ENCODE data around the gene RAD51B.

The RAD51B gene

GRCh38 chr14:68669111-68669511, 849.5 kb downstream of the RAD51B start:
- DNase-seq, result no peak

- DNase-seq, result no peak
These were observed 850.2 kb downstream of the RAD51B start for GRCh38 chr14:68669603-68670358.

- no peak for DNase-seq
These were observed 850.8 kb downstream of the RAD51B start for GRCh38 chr14:68670359-68670715.

- DNase-seq, result no peak
These were observed 852.3 kb downstream of the RAD51B start for GRCh38 chr14:68671909-68672308.

- DNase-seq, result no peak
These were observed 853.2 kb downstream of the RAD51B start for GRCh38 chr14:68672609-68673285.

GRCh38 chr14:68673464-68673863, 853.9 kb downstream of the RAD51B start:
- DNase-seq, result no peak

GRCh38 chr14:68674538-68675232, 855.1 kb downstream of the RAD51B start:
- DNase-seq, result no peak

- no peak for DNase-seq
These were observed 855.6 kb downstream of the RAD51B start for GRCh38 chr14:68675233-68675577.

GRCh38 chr14:68676511-68676943, 856.9 kb downstream of the RAD51B start:
- no peak for DNase-seq

- DNase-seq, result no peak
These were observed 857.9 kb downstream of the RAD51B start for GRCh38 chr14:68677476-68677875.

- DNase-seq, result no peak
These were observed 858.3 kb downstream of the RAD51B start for GRCh38 chr14:68677901-68678300.

- DNase-seq, result no peak
These were observed 858.9 kb downstream of the RAD51B start for GRCh38 chr14:68678471-68678870.

GRCh38 chr14:68679301-68679700, 859.7 kb downstream of the RAD51B start:
- DNase-seq, result no peak

- DNase-seq, result no peak
These were observed 860.3 kb downstream of the RAD51B start for GRCh38 chr14:68679746-68680467.

- no peak for DNase-seq
These were observed 861.0 kb downstream of the RAD51B start for GRCh38 chr14:68680541-68681051.

GRCh38 chr14:68681256-68682011, 861.9 kb downstream of the RAD51B start:
- DNase-seq, result no peak

- DNase-seq, result no peak
These were observed 862.9 kb downstream of the RAD51B start for GRCh38 chr14:68682166-68683103.

- no peak for DNase-seq
These were observed 863.7 kb downstream of the RAD51B start for GRCh38 chr14:68683326-68683725.

- no peak for DNase-seq
These were observed 865.2 kb downstream of the RAD51B start for GRCh38 chr14:68684466-68685418.
